SK-N-SH (cell line): ENCODE measurements around the gene ARR3.

ENCODE experiments used
- NRF1 ChIP-seq: IDR thresholded peaks from 2 replicates; pipeline ENCODE4 v1.6.1; 2012; ENCODE audit warnings: low read depth, mild to moderate bottlenecking, low read length
- POLR2AphosphoS5 ChIP-seq: IDR thresholded peaks from 2 replicates; pipeline ENCODE4 v1.6.1; 2012; ENCODE audit warnings: low read depth, low read length
- RXRA ChIP-seq: IDR thresholded peaks from 2 replicates; pipeline ENCODE4 v1.4.0; 2012; ENCODE audit warnings: low read depth, mild to moderate bottlenecking, borderline replicate concordance
- TAF1 ChIP-seq: IDR thresholded peaks from 2 replicates; pipeline ENCODE4 v1.6.1; 2012; ENCODE audit warnings: low read depth, mild to moderate bottlenecking, low read length, moderate library complexity, borderline replicate concordance
- YY1 ChIP-seq: IDR thresholded peaks from 2 replicates; pipeline ENCODE4 v1.4.0; 2012; ENCODE audit warnings: low read depth, mild to moderate bottlenecking
- TF ChIP-seq, protein P1 (sequence below): fragments of 200-600 bp; sonication (generic); IDR thresholded peaks from 2 replicates; pipeline ENCODE4 v1.6.1; 2017; ENCODE audit warnings: antibody characterized with exemption, mild to moderate bottlenecking, moderate library complexity

GRCh38 chrX:70254909-70255308 lies 13.2 kb upstream of the ARR3 start:
- no peak for TF ChIP-seq POLR2AphosphoS5
- TF ChIP-seq, protein P1, sequence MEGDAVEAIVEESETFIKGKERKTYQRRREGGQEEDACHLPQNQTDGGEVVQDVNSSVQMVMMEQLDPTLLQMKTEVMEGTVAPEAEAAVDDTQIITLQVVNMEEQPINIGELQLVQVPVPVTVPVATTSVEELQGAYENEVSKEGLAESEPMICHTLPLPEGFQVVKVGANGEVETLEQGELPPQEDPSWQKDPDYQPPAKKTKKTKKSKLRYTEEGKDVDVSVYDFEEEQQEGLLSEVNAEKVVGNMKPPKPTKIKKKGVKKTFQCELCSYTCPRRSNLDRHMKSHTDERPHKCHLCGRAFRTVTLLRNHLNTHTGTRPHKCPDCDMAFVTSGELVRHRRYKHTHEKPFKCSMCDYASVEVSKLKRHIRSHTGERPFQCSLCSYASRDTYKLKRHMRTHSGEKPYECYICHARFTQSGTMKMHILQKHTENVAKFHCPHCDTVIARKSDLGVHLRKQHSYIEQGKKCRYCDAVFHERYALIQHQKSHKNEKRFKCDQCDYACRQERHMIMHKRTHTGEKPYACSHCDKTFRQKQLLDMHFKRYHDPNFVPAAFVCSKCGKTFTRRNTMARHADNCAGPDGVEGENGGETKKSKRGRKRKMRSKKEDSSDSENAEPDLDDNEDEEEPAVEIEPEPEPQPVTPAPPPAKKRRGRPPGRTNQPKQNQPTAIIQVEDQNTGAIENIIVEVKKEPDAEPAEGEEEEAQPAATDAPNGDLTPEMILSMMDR, result no peak
- TF ChIP-seq TAF1, result no peak
- TF ChIP-seq RXRA, result no peak
- TF ChIP-seq NRF1, result no peak
- no peak for TF ChIP-seq YY1
